ENCODE measurements around the gene BAHCC1.

BAHCC1 gene

GRCh38 chr17:81387100-81388090 is 7.9 kb upstream of the BAHCC1 start:
- Histone ChIP-seq H3K79me2 (ENCODE audit: control insufficient read depth, insufficient read depth, low read length, unreplicated experiment) (peaks cover 3% of the 10 kb centered on the region), H3K36me3 (ENCODE audit: insufficient read depth, low read length) (no peaks in the 10 kb centered on the region), H3K27ac (ENCODE audit: low read depth, low read length) (peak overlapping the region; percentile 68), H3K4me3 (ENCODE audit: low read depth, low read length) (peak overlapping the region; percentile 89), H3K27me3 (ENCODE audit: insufficient read depth, low read length) (no peaks in the 10 kb centered on the region), H3K4me1 (ENCODE audit: control insufficient read depth, insufficient read depth, low read length, unreplicated experiment) (peaks cover 17% of the 10 kb centered on the region), H2AFZ (ENCODE audit: low read length, unreplicated experiment) (peak overlapping the region; percentile 62)

- Histone ChIP-seq H3K4me1 (ENCODE audit: control insufficient read depth, insufficient read depth, low read length, unreplicated experiment) (peaks cover 20% of the 10 kb centered on the region), H3K27ac (ENCODE audit: low read depth, low read length) (peak overlapping the region; percentile 68; the same call in 1 of the 2 replicates), H3K36me3 (ENCODE audit: insufficient read depth, low read length) (no peaks in the 10 kb centered on the region), H3K4me3 (ENCODE audit: low read depth, low read length) (peak overlapping the region; percentile 89), H3K79me2 (ENCODE audit: control insufficient read depth, insufficient read depth, low read length, unreplicated experiment) (peaks cover 10% of the 10 kb centered on the region), H2AFZ (ENCODE audit: low read length, unreplicated experiment) (peak overlapping the region; percentile 62), H3K27me3 (ENCODE audit: insufficient read depth, low read length) (no peaks in the 10 kb centered on the region)
These were observed 7.1 kb upstream of the BAHCC1 start for GRCh38 chr17:81388091-81388611.

- Histone ChIP-seq H2AFZ (ENCODE audit: low read length, unreplicated experiment) (no peak overlapping the region), H3K36me3 (ENCODE audit: insufficient read depth, low read length) (no peaks in the 10 kb centered on the region), H3K4me1 (ENCODE audit: control insufficient read depth, insufficient read depth, low read length, unreplicated experiment) (peaks cover 20% of the 10 kb centered on the region), H3K79me2 (ENCODE audit: control insufficient read depth, insufficient read depth, low read length, unreplicated experiment) (peaks cover 16% of the 10 kb centered on the region), H3K4me3 (ENCODE audit: low read depth, low read length) (no peak overlapping the region), H3K27ac (ENCODE audit: low read depth, low read length) (no peak overlapping the region), H3K27me3 (ENCODE audit: insufficient read depth, low read length) (no peaks in the 10 kb centered on the region)
These were observed 6.5 kb upstream of the BAHCC1 start for GRCh38 chr17:81388612-81389367.

GRCh38 chr17:81389585-81389984 is 5.7 kb upstream of the BAHCC1 start:
- Histone ChIP-seq H2AFZ (ENCODE audit: low read length, unreplicated experiment) (no peak overlapping the region), H3K27ac (ENCODE audit: low read depth, low read length) (no peak overlapping the region), H3K79me2 (ENCODE audit: control insufficient read depth, insufficient read depth, low read length, unreplicated experiment) (peaks cover 16% of the 10 kb centered on the region), H3K27me3 (ENCODE audit: insufficient read depth, low read length) (no peaks in the 10 kb centered on the region), H3K4me1 (ENCODE audit: control insufficient read depth, insufficient read depth, low read length, unreplicated experiment) (peaks cover 26% of the 10 kb centered on the region), H3K36me3 (ENCODE audit: insufficient read depth, low read length) (no peaks in the 10 kb centered on the region), H3K4me3 (ENCODE audit: low read depth, low read length) (no peak overlapping the region)

- H3K79me2 ChIP-seq (ENCODE audit: control insufficient read depth, insufficient read depth, low read length, unreplicated experiment): peaks cover 16% of the 10 kb centered on the region
- H2AFZ ChIP-seq (ENCODE audit: low read length, unreplicated experiment): no peak overlapping the region
- H3K4me3 ChIP-seq (ENCODE audit: low read depth, low read length): no peak overlapping the region
- H3K27ac ChIP-seq (ENCODE audit: low read depth, low read length): no peak overlapping the region
- H3K4me1 ChIP-seq (ENCODE audit: control insufficient read depth, insufficient read depth, low read length, unreplicated experiment): peaks cover 30% of the 10 kb centered on the region
- no peaks in the 10 kb centered on the region for H3K36me3 ChIP-seq (ENCODE audit: insufficient read depth, low read length)
- no peaks in the 10 kb centered on the region for H3K27me3 ChIP-seq (ENCODE audit: insufficient read depth, low read length)
These were observed 5.0 kb upstream of the BAHCC1 start for GRCh38 chr17:81390029-81390872.

- no peak overlapping the region for H2AFZ ChIP-seq (ENCODE audit: low read length, unreplicated experiment)
- H3K27ac ChIP-seq (ENCODE audit: low read depth, low read length): no peak overlapping the region
- H3K27me3 ChIP-seq (ENCODE audit: insufficient read depth, low read length): no peaks in the 10 kb centered on the region
- no peaks in the 10 kb centered on the region for H3K36me3 ChIP-seq (ENCODE audit: insufficient read depth, low read length)
- no peak overlapping the region for H3K4me3 ChIP-seq (ENCODE audit: low read depth, low read length)
- peaks cover 19% of the 10 kb centered on the region for H3K79me2 ChIP-seq (ENCODE audit: control insufficient read depth, insufficient read depth, low read length, unreplicated experiment)
- H3K4me1 ChIP-seq (ENCODE audit: control insufficient read depth, insufficient read depth, low read length, unreplicated experiment): peaks cover 30% of the 10 kb centered on the region
These were observed 4.4 kb upstream of the BAHCC1 start for GRCh38 chr17:81390873-81391255.

GRCh38 chr17:81391293-81391935 is 3.8 kb upstream of the BAHCC1 start:
- H3K4me1 ChIP-seq (ENCODE audit: control insufficient read depth, insufficient read depth, low read length, unreplicated experiment): peaks cover 30% of the 10 kb centered on the region
- no peaks in the 10 kb centered on the region for H3K27me3 ChIP-seq (ENCODE audit: insufficient read depth, low read length)
- no peaks in the 10 kb centered on the region for H3K36me3 ChIP-seq (ENCODE audit: insufficient read depth, low read length)
- H2AFZ ChIP-seq (ENCODE audit: low read length, unreplicated experiment): no peak overlapping the region
- H3K27ac ChIP-seq (ENCODE audit: low read depth, low read length): 0 out of 2 replicates have a peak overlapping the region, but pooled peaks have one; percentile 4
- H3K4me3 ChIP-seq (ENCODE audit: low read depth, low read length): peak overlapping the region; percentile 85
- H3K79me2 ChIP-seq (ENCODE audit: control insufficient read depth, insufficient read depth, low read length, unreplicated experiment): peaks cover 25% of the 10 kb centered on the region

GRCh38 chr17:81391936-81392908 is 3.0 kb upstream of the BAHCC1 start:
- H3K36me3 ChIP-seq (ENCODE audit: insufficient read depth, low read length): no peaks in the 10 kb centered on the region
- peak overlapping the region; percentile 85 for H3K4me3 ChIP-seq (ENCODE audit: low read depth, low read length)
- H3K79me2 ChIP-seq (ENCODE audit: control insufficient read depth, insufficient read depth, low read length, unreplicated experiment): peaks cover 33% of the 10 kb centered on the region
- no peaks in the 10 kb centered on the region for H3K27me3 ChIP-seq (ENCODE audit: insufficient read depth, low read length)
- peak overlapping the region; percentile 72 for H3K27ac ChIP-seq (ENCODE audit: low read depth, low read length)
- H3K4me1 ChIP-seq (ENCODE audit: control insufficient read depth, insufficient read depth, low read length, unreplicated experiment): peaks cover 30% of the 10 kb centered on the region
- H2AFZ ChIP-seq (ENCODE audit: low read length, unreplicated experiment): peak overlapping the region; percentile 7
